Measurements from ENCODE around the gene STYXL2.

Gene STYXL2

GRCh38 chr1:167127661-167128060, 33.8 kb downstream of the STYXL2 start:
- H3K27me3 Mint-ChIP-seq: peaks cover 12% of the 10 kb centered on the region
- H3K4me1 Mint-ChIP-seq (ENCODE audit: low read depth): no peaks in the 10 kb centered on the region
- H3K4me3 Mint-ChIP-seq: no peak overlapping the region
- no peaks in the 10 kb centered on the region for H3K9me3 Mint-ChIP-seq (ENCODE audit: low read depth)
- no peaks in the 10 kb centered on the region for H3K36me3 Mint-ChIP-seq
- no peak overlapping the region for H3K27ac Mint-ChIP-seq

DNA sequence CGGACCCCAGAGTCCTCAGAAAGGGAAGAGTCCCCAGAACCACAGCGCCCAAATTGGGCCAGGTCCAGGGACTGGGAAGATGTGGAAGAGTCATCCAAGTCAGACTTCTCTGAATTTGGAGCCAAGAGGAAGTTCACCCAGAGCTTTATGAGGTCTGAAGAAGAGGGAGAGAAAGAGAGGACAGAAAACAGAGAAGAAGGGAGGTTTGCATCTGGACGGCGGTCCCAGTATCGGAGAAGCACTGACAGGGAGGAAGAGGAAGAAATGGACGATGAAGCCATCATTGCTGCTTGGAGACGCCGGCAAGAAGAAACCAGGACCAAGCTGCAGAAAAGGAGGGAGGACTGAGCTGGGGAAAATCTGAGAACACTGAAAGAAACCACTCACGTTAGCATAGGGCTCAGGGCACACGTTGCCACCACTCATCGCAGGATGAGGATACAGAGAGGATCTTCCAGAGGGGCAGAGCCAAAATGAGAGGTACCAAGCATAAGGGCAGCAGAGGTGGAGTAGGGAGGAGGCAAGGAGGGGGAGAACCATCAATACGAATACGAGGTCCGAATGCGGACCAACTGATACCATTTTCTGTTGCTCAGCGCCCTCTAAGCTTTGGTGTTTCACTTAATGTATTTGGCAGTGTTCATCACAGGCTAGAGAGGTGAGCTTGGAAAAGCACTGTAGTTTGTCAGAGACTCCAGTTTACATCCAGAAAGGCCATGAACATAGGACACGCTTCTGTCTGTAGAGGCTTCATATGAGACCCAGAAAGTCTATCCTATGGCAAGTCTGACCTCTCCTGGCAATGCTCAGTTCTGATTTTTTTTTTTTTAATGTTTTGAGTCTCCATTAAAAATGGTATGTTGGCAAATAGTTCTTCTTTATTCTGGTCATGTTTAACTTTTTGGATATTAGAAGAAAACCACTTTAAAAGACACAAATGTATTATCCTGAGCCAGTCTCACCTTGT, 34.7 kb downstream of the STYXL2 start:
- no peaks in the 10 kb centered on the region for H3K4me1 Mint-ChIP-seq (ENCODE audit: low read depth)
- no peak overlapping the region for H3K4me3 Mint-ChIP-seq
- peaks cover 12% of the 10 kb centered on the region for H3K27me3 Mint-ChIP-seq
- H3K36me3 Mint-ChIP-seq: no peaks in the 10 kb centered on the region
- no peak overlapping the region for H3K27ac Mint-ChIP-seq
- H3K9me3 Mint-ChIP-seq (ENCODE audit: low read depth): no peaks in the 10 kb centered on the region

GRCh38 chr1:167130829-167131510, 37.1 kb downstream of the STYXL2 start:
- no peak overlapping the region for H3K4me3 Mint-ChIP-seq
- peaks cover 8% of the 10 kb centered on the region for H3K27me3 Mint-ChIP-seq
- no peaks in the 10 kb centered on the region for H3K4me1 Mint-ChIP-seq (ENCODE audit: low read depth)
- H3K27ac Mint-ChIP-seq: no peak overlapping the region
- H3K9me3 Mint-ChIP-seq (ENCODE audit: low read depth): no peaks in the 10 kb centered on the region
- H3K36me3 Mint-ChIP-seq: no peaks in the 10 kb centered on the region

DNA sequence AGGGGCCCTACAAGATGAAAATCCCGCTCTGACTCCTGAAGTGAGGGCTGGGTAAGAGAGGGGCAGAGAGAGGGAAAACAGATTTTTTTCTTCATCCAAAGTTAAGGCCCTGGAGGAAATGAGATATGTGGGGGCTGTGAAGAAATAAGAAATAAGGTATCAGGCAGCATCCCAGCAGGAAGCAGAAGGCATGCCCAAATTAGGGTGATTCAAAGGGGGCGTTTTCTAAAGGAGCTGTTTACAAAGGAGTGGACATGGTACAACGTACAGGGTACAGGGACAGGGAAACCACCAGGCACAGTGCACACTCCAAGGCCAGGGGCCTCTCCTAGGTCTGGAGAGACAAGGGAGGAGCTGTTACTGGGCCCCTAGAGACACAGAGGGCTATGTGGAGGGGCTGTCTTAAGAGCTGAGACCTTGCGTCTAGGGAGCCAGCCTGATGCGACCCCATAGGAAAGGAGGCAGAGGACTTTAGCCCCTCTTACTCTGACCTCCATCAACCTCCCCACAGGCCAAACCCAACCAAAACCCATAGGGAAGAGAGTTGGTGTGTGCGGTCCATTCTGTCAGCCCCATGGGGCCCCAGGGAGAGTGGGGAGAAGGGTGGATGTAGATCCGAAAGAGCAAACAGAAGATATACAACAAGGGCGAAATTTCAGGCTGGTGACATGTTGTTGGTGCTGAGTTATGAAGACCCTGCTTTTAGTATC, 38.6 kb downstream of the STYXL2 start:
- H3K4me3 Mint-ChIP-seq: no peak overlapping the region
- H3K9me3 Mint-ChIP-seq (ENCODE audit: low read depth): no peaks in the 10 kb centered on the region
- no peak overlapping the region for H3K27ac Mint-ChIP-seq
- no peaks in the 10 kb centered on the region for H3K36me3 Mint-ChIP-seq
- peaks cover 7% of the 10 kb centered on the region for H3K27me3 Mint-ChIP-seq
- no peaks in the 10 kb centered on the region for H3K4me1 Mint-ChIP-seq (ENCODE audit: low read depth)

- Mint-ChIP-seq H3K27me3 (peaks cover 6% of the 10 kb centered on the region), H3K9me3 (ENCODE audit: low read depth) (no peaks in the 10 kb centered on the region), H3K36me3 (no peaks in the 10 kb centered on the region), H3K4me3 (no peak overlapping the region), H3K27ac (no peak overlapping the region), H3K4me1 (ENCODE audit: low read depth) (no peaks in the 10 kb centered on the region)
Measured at GRCh38 chr1:167135281-167135840, 41.5 kb downstream of the STYXL2 start.

DNA sequence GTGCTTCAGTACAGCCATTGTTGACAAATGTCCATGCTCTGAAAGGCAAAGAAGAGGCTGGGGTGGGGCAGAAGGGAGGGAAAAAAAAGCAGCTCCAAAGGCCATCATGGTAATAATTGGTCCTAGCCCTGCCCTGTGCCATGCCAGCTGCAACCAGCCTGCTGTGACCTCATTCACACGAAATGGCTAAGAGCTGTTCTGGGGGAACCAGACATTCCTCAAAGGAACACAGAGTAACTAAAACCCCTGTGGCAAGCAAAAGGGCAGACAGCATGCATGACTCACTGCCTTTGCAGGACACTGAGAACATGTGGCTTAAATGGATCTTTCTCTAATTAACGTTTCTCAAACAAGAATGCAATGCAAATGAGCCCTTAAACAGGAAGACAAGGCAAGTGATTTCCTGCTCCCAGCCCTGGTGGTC, 42.3 kb downstream of the STYXL2 start:
- H3K4me3 Mint-ChIP-seq: no peak overlapping the region
- no peaks in the 10 kb centered on the region for H3K36me3 Mint-ChIP-seq
- no peaks in the 10 kb centered on the region for H3K9me3 Mint-ChIP-seq (ENCODE audit: low read depth)
- H3K27me3 Mint-ChIP-seq: peaks cover 5% of the 10 kb centered on the region
- H3K4me1 Mint-ChIP-seq (ENCODE audit: low read depth): no peaks in the 10 kb centered on the region
- no peak overlapping the region for H3K27ac Mint-ChIP-seq

GRCh38 chr1:167136806-167137205, 42.9 kb downstream of the STYXL2 start:
- H3K36me3 Mint-ChIP-seq: no peaks in the 10 kb centered on the region
- H3K4me1 Mint-ChIP-seq (ENCODE audit: low read depth): no peaks in the 10 kb centered on the region
- no peak overlapping the region for H3K4me3 Mint-ChIP-seq
- peaks cover 2% of the 10 kb centered on the region for H3K27me3 Mint-ChIP-seq
- H3K9me3 Mint-ChIP-seq (ENCODE audit: low read depth): no peaks in the 10 kb centered on the region
- H3K27ac Mint-ChIP-seq: no peak overlapping the region

DNA sequence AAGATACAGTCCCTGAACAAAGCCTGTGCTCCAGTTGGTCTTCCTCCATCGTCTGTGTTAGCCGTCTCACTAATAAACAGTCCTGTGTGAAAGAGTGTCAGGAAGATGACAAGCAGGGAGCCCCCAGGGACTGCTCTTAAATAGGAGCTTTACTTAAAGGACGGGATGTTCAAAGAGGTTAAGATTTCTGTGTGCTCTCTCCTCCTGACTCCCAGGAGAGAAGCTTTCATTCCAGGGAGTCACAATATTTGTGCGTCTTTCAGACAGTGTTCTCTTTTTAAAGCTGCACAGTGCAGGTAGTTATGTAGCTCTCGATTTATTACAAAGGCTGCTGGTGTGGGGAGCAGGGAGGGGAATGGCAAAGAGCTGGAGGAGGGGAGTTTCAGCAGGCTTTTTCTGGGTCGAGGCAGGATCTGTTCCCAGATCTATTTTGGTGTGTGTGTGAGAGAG, 43.5 kb downstream of the STYXL2 start:
- Mint-ChIP-seq H3K27ac (no peak overlapping the region), H3K36me3 (peaks cover 1% of the 10 kb centered on the region), H3K27me3 (peaks cover 2% of the 10 kb centered on the region), H3K9me3 (ENCODE audit: low read depth) (peaks cover 2% of the 10 kb centered on the region), H3K4me3 (no peak overlapping the region), H3K4me1 (ENCODE audit: low read depth) (no peaks in the 10 kb centered on the region)

- H3K9me3 Mint-ChIP-seq (ENCODE audit: low read depth): peaks cover 4% of the 10 kb centered on the region
- no peak overlapping the region for H3K27ac Mint-ChIP-seq
- no peaks in the 10 kb centered on the region for H3K4me1 Mint-ChIP-seq (ENCODE audit: low read depth)
- peaks cover 2% of the 10 kb centered on the region for H3K27me3 Mint-ChIP-seq
- peaks cover 2% of the 10 kb centered on the region for H3K36me3 Mint-ChIP-seq
- no peak overlapping the region for H3K4me3 Mint-ChIP-seq
Measured at GRCh38 chr1:167137793-167138510, 44.1 kb downstream of the STYXL2 start.

DNA sequence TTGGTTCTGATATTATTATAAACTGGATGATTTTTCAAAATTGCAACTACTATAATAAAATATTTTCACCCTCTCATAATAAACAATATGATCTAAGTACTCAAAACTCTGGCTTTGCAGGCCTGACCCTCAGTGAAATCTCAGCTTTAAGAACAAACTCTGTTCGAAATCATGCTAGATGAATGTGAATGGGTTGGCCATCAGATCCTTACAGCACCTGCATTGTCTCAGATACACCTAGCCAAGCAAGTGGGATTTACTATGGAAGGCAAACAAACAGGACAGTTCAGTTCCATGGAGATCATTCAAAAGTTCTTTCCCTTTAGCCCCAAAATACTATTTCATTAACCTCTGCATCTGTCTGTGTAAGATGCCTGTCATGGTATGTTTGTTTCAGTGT, 44.8 kb downstream of the STYXL2 start:
- peaks cover 5% of the 10 kb centered on the region for H3K36me3 Mint-ChIP-seq
- peaks cover 4% of the 10 kb centered on the region for H3K27me3 Mint-ChIP-seq
- H3K9me3 Mint-ChIP-seq (ENCODE audit: low read depth): peaks cover 6% of the 10 kb centered on the region
- H3K4me3 Mint-ChIP-seq: no peak overlapping the region
- H3K27ac Mint-ChIP-seq: no peak overlapping the region
- no peaks in the 10 kb centered on the region for H3K4me1 Mint-ChIP-seq (ENCODE audit: low read depth)

DNA sequence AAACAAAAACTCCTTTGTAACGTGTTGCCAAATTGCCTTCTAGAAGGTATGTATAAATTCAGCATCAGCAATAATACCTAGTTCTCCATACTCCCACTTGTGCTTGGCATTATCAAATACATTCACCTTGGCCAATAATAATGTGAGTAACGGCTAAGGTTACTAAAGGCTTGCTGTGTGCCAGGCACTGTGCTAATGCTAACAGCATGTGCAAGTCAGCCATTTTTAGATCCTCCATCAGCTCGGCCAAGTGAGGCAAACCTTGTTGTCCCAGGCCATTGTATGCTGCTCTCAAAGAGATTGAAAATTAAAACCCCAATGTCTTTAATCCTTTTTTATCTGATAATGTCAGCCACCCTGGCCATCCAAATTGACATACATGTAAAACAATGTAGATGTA, 48.1 kb downstream of the STYXL2 start:
- H3K27me3 Mint-ChIP-seq: peaks cover 2% of the 10 kb centered on the region
- peaks cover 10% of the 10 kb centered on the region for H3K9me3 Mint-ChIP-seq (ENCODE audit: low read depth)
- H3K36me3 Mint-ChIP-seq: peaks cover 6% of the 10 kb centered on the region
- no peak overlapping the region for H3K27ac Mint-ChIP-seq
- no peak overlapping the region for H3K4me3 Mint-ChIP-seq
- H3K4me1 Mint-ChIP-seq (ENCODE audit: low read depth): no peaks in the 10 kb centered on the region
